ENCODE data around the gene BASP1.
"Not testable (repeated sequence)": the region's sequence is repeated elsewhere in the genome, so short reads cannot be mapped to it uniquely, and the experiment has no call there.

BASP1 gene

GRCh38 chr5:17191574-17191973 lies 25.9 kb upstream of the BASP1 start:
- not testable (repeated sequence) for DNase-seq

- DNase-seq = peak; percentile 88
These were observed 25.2 kb upstream of the BASP1 start for GRCh38 chr5:17192191-17192590.

- DNase-seq = no peak
These were observed 21.4 kb upstream of the BASP1 start for GRCh38 chr5:17196024-17196423.

GRCh38 chr5:17196697-17197096 lies 20.7 kb upstream of the BASP1 start:
- DNase-seq = peak; percentile 57

- peak; percentile 84 for DNase-seq
These were observed 13.9 kb upstream of the BASP1 start for GRCh38 chr5:17203329-17204132.

GRCh38 chr5:17204133-17204489 lies 13.3 kb upstream of the BASP1 start:
- DNase-seq = no peak

- no peak for DNase-seq
These were observed 11.4 kb upstream of the BASP1 start for GRCh38 chr5:17206021-17206420.

GRCh38 chr5:17212191-17212590 lies 5.2 kb upstream of the BASP1 start:
- DNase-seq = no peak

GRCh38 chr5:17212996-17213395 lies 4.4 kb upstream of the BASP1 start:
- no peak for DNase-seq

- no peak for DNase-seq
These were observed 3.5 kb upstream of the BASP1 start for GRCh38 chr5:17213938-17214337.

GRCh38 chr5:17214893-17215292 lies 2.5 kb upstream of the BASP1 start:
- no peak for DNase-seq

GRCh38 chr5:17215361-17215760 lies 2.1 kb upstream of the BASP1 start:
- no peak for DNase-seq

- DNase-seq = peak; percentile 80
These were observed 1.1 kb upstream of the BASP1 start for GRCh38 chr5:17216176-17216973.

GRCh38 chr5:17216974-17217492 lies 398 bp upstream of the BASP1 start:
- peak; percentile 80 for DNase-seq

GRCh38 chr5:17218353-17219005 lies 1.0 kb downstream of the BASP1 start:
- DNase-seq = peak; percentile 85

- peak; percentile 50 for DNase-seq
These were observed 1.6 kb downstream of the BASP1 start for GRCh38 chr5:17219006-17219422.

GRCh38 chr5:17219469-17219868 lies 2.0 kb downstream of the BASP1 start:
- DNase-seq = no peak

GRCh38 chr5:17219992-17220391 lies 2.6 kb downstream of the BASP1 start:
- no peak for DNase-seq

GRCh38 chr5:17220469-17220868 lies 3.0 kb downstream of the BASP1 start:
- DNase-seq = no peak

GRCh38 chr5:17221843-17222636 lies 4.6 kb downstream of the BASP1 start:
- DNase-seq = no peak

- DNase-seq = peak; percentile 90
These were observed 5.2 kb downstream of the BASP1 start for GRCh38 chr5:17222664-17223063.

Data from fibroblast of skin of scalp (primary cell).